ENCODE results near the gene HYLS1. TPM values are rescaled to one million over a fixed set of nuclear protein-coding genes. Genes with fewer than 3 reads are reported as not detected.

Gene HYLS1
- total RNA-seq, 1 donor from 2014 or later: 8.6 TPM

GRCh38 chr11:125932301-125932700, 44.8 kb downstream of the HYLS1 start:
- no peak for DNase-seq (ENCODE audit: low read depth, low spot score)

DNA sequence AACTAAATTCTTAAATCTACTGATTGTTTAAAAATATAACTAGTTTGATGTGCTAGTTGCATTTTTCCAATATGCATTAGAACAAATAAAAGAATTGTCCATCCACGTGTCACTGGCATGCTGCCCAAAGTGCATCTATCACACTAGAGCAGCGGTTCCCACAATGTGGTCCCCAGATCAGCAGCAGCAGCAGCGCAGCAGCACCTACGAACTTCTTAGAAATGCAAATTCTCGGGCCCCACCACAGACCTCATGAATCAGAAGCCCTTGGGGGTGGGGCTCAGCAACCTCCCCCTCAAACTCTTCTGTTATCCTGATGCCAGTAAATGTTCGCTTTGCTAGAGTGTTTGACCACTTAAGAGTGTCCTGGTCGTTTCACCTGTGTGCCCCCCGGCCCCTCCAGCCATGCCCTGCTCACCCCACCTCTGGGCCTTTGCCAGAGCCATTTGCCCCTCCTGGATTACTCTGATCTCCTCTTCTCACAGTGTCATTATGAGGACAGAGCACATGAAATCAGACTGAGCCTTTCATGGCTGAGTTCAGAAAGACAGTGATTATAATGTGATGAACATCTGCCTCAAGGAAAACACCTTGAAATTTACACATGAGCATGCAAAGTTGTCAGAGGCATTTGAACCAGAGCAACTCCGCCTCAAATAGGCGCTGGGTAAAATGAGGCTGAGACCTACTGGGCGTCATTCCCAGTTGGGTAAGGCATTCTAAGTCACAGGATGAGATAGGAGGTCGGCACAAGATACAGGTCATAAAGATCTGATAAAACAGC, 45.8 kb downstream of the HYLS1 start:
- no peak for DNase-seq (ENCODE audit: low read depth, low spot score)

DNA sequence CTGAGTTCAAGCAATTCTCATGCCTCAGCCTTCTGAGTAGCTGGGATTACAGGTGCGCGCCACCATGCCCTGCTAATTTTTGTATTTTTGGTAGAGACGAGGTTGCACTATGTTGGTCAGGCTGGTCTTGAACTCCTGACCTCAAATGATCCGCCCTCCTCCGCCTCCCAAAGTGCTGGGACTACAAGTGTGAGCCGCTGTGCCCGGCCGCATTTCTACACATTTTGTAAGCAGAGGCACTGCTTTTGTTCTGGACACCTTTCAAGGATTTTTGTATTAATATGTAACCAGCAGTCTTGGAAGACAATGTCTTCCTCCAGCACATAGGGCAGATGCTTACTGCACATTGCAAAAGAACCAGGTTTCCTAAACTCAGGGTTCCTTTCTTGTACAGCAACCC, 47.0 kb downstream of the HYLS1 start:
- DNase-seq (ENCODE audit: low read depth, low spot score): no peak

DNA sequence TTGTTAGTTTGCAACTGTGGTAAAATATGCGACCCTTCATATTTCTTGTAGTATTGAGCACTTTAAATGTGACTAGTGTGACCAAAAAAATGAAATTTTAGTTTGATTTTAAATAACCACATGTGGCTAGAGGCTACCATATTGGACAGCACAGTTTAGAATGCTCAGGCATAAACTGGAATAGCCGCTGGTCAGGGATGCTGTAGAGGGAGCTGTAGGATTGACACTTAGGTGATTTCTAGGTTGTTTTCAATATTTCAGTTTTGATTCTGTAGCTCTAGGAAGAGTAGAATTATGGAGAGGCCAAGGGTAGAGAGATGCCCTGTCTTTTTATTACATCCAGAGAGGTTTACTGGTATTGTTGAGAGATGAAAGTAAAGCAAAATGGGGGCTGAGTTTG, 47.6 kb downstream of the HYLS1 start:
- no peak for DNase-seq (ENCODE audit: low read depth, low spot score)

DNA sequence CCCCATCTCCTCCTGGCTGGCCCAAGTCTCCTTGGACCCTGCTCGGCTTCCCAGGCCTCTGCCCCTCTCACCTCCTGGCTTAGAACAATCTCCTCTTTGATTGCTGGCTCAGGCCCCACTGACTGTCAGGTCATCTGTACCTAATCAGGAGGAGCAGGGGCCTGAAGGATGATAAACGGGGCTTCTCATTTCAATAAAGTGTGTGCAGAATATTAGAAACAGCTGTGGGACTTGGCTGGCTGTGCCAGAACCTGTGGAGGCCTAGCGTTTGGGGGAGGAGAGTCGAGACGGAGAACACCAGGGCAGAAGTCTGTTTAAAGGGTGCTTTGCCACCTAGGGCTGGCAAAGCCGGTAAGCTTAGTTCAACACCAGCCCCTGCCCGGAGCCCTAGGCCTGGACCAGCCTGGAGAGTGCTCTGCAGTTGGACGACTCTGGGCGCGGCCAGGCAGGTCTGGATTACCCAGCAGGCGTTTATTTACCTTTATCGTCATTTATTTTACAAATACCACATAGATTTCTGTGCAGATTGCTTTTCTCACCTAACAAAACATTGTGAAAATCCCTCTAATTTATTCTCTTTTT, 48.2 kb downstream of the HYLS1 start:
- no peak for DNase-seq (ENCODE audit: low read depth, low spot score)

- DNase-seq (ENCODE audit: low read depth, low spot score): no peak
Observed at GRCh38 chr11:125938418-125938817, 51.0 kb downstream of the HYLS1 start.

- DNase-seq (ENCODE audit: low read depth, low spot score): no peak
Observed at GRCh38 chr11:125939081-125939521, 51.6 kb downstream of the HYLS1 start.

- DNase-seq (ENCODE audit: low read depth, low spot score): no peak
Observed at GRCh38 chr11:125940145-125940544, 52.7 kb downstream of the HYLS1 start.

GRCh38 chr11:125941267-125941618, 53.8 kb downstream of the HYLS1 start:
- DNase-seq (ENCODE audit: low read depth, low spot score): no peak

- DNase-seq (ENCODE audit: low read depth, low spot score): no peak
Observed at GRCh38 chr11:125941619-125942611, 54.4 kb downstream of the HYLS1 start.

DNA sequence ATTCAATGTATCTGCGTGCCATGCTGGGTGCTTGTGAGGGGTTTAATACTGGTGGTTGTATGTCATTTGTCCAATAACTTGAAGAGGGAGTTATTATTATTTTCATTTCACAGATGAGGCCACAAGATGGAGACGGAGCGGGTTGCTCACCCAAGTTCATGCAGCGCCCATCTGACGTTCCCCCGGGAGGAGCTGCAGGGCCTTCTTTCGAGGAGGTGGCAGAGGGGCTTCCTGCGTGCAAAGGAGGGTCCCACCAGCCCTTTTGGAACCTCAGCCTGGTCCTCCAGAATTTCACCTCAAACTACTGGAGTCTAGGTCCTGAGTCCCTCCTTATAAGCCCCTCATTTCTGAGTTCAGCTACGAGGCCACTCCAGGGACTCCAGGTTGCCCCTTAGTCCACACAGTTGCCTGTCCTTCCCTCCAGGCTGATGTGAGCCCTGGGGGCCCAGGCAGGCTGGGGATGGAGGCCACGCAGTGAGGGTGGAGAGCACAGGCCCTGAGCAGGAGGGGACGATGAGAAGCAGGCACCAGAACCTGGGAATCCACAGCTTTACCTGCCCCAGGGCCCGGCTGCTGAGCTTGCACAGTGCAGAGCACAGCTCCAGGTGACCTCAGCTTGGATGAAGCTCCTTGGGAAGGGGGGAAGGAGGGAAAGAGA, 55.4 kb downstream of the HYLS1 start:
- DNase-seq (ENCODE audit: low read depth, low spot score): no peak

DNA sequence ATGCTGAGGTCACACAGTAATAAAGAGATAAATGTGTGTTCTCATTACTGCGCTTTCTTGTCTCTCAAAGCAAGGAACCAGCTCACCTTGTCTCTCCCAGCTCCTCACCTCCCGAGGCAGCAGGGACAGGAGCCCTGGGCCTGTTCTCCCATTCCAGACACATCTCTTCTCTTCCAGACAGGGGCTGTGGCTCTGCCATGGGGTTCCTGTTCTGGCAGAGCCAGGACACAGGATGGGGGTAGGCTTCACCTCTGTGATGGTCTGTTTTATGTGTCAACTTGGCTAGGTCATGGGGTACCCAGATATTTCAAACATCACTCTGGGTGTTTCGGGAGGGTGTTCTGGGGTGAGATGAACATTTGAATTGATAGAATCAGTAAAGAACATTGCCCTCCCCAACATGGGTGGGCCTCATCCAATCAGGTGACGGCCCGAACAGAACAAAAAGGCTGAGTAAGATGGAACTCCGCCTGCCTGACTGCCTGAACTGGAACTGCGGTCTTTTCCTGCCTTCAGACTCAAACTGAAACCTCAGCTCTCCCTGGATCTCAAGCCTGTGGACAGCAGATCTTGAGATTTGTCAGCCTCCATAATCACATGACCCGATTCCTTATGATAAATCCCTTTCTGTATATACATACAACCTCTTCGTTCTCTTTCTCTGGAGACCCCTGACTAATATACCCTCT, 56.3 kb downstream of the HYLS1 start:
- DNase-seq (ENCODE audit: low read depth, low spot score): no peak

DNA sequence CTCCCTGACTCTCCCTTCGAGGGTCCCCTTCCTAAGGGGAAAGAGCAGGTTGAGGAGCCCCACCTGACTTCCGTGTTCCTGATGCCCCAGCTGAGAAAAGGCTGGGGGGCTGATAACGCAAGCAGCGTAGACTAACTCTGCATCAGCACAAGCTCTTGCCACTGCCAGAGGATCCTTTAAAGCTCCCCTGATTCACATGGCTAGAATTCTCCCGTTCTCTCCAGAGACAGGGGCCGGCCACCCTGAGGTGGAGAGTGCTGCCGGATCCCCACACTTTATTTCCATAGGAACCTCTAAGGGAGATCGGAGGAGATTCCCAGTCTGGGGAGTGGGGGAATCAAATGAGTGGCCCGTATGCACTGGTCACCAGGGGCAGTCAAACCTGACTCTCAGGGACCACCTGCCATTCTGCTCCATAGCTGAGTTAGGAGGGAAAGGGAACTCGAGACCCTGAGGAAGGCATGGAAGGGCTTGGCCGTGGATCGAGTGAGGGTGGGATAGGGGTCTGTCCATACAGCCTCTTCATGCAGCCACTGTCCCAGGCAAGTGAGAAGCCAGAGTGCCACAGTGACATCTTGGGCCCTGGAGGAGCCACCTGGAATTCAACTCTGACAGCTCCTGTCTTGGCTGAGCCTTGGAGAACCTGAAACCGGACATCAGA, 57.0 kb downstream of the HYLS1 start:
- DNase-seq (ENCODE audit: low read depth, low spot score): no peak

GRCh38 chr11:125945011-125945796, 57.7 kb downstream of the HYLS1 start:
- no peak for DNase-seq (ENCODE audit: low read depth, low spot score)

DNA sequence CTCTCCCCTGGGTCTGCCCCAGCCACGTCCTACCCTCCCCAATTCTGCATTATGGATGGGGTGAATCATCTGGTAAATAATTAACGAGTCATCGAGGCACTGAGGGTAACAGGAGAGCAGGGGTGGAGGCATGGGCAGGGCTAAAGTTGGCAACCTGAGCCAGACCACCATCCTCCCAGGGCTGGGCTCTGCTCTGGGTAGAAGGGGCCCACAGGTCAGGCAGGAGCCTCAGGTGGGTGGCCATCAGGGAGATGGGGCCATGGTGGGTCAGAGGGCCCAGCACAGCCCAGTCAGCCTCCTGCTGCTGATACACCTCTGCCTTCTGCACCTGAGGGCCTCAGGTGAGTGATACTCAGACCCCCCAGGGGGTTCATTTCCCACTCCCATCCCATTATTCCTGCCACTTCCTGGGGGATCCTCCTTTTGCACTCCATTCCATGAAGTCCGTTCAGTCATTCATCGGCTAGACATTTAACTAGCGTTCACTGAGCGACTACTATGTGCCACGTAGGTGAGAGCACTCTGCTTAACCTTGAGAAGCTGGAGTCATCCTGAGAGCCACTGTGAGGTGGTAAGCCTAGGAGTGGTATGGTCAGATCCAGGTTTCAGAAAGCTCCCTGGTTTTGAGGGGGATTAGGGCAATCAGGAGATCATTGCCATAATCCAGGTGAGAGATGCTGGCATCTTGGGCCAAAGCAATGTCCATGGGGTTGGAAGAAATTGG, 58.5 kb downstream of the HYLS1 start, which contains the start of gene VSIG10L2:
Gene VSIG10L2, plus strand, starts transcription at position 248 of the 724 bp plus-strand sequence. Its CDS starts 12 bp downstream, at position 260.
- no peak for DNase-seq (ENCODE audit: low read depth, low spot score)

GRCh38 chr11:125946712-125947418, 59.4 kb downstream of the HYLS1 start:
- no peak for DNase-seq (ENCODE audit: low read depth, low spot score)

- no peak for DNase-seq (ENCODE audit: low read depth, low spot score)
Observed at GRCh38 chr11:125947419-125948277, 60.2 kb downstream of the HYLS1 start.

Measured in pulmonary artery endothelial cell (primary cell).